Measurements from ENCODE around the gene CYP4A22.
"Not testable (repeated sequence)": the region's sequence is repeated elsewhere in the genome, so short reads cannot be mapped to it uniquely, and the experiment has no call there.

CYP4A22 gene

GRCh38 chr1:47137198-47137597 lies at the start of gene CYP4A22:
Gene CYP4A22, plus strand, starts transcription at chr1:47137441. Its CDS starts 45 bp downstream, at chr1:47137486.
- DNase-seq = no peak

DNA sequence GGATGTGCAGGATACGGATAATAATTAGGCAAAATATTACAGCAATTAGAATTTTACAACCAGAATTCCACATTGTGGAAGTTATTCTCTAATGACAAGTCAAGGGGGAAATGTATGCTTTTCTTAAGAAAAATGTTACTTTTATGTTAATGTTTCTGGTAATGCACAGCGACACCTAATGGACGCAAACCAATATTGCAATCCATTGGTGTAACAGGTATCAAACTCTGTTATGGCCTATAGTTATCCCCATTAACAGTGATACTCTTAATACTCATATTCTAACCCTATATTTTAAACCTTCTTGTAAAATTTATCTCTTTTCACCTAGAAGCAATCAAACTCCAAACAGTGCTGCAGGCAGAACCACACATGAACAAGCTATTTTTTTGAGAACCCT lies 47.9 kb upstream of the CYP4A22 start:
- DNase-seq = not testable (repeated sequence)

DNA sequence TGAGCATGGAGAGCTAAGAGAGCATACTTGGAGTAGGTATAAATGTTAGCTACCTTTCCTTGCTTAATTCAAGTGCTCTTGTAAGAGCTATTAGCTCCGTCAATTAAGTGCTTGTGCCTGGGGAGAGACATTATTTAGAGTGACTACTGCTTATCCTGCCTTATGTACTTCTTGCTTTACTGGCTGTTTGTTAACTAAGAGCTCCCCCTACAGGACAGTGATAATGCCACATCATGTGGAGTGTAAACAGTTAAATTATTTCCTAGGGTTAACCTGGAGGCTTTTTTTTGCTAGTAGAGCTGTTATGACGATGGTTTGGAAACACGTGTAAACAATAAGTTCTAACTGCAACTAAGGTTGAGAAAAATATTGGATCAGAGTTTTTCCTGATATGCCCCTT lies 45.8 kb upstream of the CYP4A22 start:
- DNase-seq = not testable (repeated sequence)

DNA sequence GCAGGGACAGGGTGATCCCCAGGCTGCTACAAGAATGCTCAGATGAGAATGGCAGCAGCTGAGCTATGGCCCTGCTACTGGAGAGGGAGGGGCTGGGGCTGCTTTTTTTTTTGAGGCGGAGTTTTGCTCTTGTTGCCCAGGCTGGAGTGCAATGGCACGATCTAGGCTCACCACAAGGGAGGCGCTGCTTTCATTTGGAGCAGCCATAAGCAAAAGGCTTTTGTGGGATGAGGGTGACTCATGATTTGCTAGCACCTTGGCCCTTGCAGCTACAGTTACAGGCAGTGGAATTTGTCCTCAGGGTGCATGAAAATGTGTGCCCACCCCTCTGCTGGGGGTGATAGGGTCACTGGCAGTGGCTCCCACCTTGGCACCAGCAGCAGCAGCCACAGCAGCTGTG lies 32.4 kb upstream of the CYP4A22 start:
- no peak for DNase-seq

DNA sequence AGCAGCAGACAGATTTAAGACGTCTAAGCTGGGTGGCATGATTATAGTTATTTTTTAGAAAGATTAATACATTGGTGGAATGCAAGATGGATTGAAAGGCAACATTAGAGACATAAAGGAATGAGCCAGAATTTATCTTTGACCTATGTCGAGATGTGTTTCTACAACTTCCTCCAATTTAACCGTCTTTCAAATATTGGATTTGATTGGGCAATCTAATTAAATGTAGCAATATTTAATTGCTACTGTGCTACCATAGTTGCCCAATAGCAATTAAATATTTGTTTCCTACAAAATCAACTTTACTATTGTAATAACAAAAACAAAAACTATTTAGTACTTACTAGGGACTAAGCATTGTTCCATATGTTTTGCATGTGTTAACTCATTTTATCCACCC lies 30.4 kb upstream of the CYP4A22 start:
- no peak for DNase-seq

DNA sequence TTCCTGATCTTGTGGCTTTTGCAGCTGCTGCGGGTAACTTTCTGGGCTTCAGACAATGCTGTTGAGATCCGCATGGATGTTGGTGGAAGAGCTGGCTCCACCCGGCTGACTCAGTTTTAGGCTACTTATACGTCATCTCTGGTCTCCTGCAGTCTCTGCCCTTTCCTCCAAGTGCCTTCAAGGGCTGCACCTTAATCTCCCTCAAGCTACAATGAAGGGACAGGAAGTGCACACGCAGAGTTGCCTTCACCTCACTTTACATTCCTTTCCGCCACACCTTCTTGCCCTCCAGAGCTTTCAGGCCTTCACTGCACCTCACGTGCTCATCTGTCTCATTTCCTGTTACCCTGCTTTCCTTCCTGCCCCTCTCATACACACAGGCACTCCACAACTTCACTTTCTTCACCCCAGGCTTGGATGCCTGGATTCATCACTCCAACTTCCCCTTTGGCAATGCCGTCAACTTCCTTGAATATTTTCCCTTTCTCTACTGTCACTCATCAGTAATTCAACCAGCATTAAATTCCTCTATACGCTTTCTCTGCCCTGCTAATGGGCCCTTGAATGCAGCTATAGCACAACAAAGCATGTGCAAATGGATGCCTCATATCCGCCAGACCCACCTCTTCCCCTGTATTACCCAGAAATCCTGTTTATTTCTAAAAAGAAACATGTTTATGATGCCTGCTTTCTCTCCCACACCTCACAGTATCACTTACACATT lies 29.2 kb upstream of the CYP4A22 start:
- DNase-seq = not testable (repeated sequence)

- not testable (repeated sequence) for DNase-seq
Observed at GRCh38 chr1:47109482-47109881, 27.8 kb upstream of the CYP4A22 start.

GRCh38 chr1:47113178-47113577 lies 24.1 kb upstream of the CYP4A22 start:
- DNase-seq = no peak

GRCh38 chr1:47121039-47121438 lies 16.2 kb upstream of the CYP4A22 start:
- DNase-seq = not testable (repeated sequence)

- not testable (repeated sequence) for DNase-seq
Observed at GRCh38 chr1:47124834-47125233, 12.4 kb upstream of the CYP4A22 start.

DNA sequence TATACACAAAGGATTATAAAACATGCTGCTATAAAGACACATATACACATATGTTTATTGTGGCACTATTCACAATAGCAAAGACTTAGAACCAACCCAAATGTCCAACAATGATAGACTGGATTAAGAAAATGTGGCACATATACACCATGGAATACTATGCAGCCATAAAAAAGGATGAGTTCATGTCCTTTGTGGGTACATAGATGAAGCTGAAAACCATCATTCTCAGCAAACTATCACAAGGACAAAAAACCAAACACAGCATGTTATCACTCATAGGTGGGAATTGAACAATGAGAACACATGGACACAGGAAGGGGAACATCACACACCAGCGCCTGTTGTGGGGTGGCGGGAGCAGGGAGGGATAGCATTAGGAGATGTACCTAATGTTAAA lies 10.2 kb upstream of the CYP4A22 start:
- DNase-seq = not testable (repeated sequence)

DNA sequence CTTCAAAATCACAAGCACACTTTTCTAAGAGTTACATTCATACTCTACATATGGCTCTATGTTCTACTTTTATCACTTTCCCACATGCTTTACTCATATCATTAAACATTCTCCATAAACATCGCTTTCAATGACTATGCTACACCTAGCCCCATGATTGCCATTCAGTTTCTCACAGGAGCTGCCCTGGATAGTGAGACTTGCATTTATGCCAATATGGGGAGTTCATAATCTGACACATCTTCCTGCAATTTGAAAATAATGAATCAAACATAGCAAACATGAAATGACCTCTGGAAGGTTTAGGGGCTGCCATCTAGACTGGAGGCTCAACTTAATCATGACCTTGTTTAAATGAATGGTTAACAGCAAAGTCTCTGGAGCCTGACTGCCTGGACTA lies 9.0 kb upstream of the CYP4A22 start:
- no peak for DNase-seq

DNA sequence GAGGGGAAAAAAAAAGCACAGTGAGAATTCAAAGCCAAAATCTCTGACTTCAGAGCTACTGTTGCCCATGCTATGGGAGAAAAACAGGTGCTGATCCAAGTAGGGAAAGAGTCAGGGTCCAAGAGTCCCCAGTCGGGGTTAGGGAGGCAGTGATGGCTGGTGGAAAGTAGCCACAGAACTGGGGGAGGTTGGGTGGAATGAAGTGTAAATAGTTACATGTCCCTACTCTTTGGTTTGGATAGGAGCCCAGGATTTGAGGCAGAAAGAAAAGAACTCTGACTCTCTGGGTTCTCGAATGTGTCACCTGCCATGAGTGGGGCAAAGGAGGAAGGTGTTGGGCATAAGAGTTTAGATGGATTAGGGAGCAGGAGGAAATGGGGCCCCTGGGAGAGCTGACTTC lies 8.4 kb upstream of the CYP4A22 start:
- DNase-seq = not testable (repeated sequence)

DNA sequence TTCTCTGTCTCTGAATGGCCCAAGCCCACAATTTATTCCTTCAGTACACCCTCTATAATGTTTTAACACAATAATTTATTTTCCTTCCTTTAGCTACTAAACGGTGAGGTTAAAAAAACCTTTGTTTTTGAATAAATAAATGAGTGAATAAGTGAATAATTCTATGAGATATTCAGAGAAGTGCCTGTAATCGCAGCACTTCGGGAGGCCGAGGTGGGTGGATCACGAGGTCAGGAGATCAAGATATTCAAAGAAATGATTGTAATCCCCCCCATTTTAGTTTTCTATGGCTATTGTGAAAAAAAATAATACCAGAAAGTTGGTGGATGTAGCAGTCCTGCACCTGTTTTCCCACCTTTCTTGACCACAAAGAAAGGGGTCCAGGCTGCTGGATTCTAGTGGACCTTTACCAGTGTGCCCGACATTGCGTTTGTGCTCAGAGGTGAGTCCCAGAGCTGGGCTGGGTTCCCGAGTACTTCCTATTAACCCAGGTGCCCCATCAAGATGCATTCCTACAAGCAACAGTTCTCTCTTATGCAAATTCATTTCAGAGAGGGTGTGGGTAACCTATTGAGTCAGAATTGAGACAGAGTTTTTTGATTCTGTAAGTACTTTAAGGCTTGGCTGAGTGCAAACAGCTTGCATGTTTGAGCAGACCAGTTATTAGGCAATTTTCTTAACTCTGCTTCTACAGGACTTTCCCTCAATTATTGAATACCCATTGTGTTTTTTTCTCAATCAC lies 7.6 kb upstream of the CYP4A22 start:
- DNase-seq = not testable (repeated sequence)

DNA sequence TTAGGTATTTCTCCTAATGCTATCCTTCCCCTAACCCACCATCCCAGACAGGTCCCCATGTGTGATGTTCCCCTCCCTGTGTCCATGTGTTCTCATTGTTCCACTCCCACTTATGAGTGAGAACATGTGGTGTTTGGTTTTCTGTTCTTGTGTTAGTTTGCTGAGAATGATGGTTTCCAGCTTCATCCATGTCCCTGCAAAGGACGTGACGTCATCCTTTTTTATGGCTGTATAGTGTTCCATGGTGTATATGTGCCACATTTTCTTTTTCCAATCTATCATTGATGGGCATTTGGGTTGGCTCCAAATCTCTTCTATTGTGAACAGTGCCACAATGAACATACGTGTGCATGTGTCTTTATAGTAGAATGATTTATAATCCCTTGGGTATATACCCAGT lies 4.6 kb upstream of the CYP4A22 start:
- DNase-seq = not testable (repeated sequence)

DNA sequence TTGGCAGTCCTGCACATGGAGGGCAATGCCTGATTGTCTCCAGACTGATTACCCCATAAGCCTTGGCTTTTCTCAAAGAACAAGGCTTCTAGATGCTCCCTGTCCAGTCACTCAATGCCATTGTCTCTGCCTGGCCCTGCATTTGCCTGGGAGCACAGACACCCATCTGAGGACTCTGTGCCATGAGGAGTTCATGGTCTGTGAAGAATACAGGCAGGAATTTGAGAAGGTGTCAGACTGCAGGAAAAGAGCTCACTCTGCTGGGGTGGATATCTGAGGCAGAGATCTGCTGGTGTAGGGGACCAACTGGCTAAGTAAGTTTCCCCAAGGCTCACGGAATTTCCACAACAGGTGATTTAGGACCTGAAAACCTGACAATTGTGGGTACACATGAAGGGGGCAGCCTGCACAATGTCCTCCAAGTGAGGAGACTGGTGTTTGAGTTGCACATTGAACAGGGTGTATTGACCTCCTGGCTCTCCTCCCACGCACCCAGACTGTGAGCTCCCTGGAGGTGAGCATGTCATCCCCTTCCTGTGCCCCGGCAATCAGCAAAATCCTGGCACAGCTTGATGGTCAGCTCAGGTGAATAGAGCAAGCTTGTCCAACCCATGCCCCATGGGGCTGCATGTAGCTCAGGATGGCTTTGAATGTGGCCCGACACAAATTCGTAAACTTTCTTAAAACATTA lies 829 bp downstream of the CYP4A22 start:
- no peak for DNase-seq

DNA sequence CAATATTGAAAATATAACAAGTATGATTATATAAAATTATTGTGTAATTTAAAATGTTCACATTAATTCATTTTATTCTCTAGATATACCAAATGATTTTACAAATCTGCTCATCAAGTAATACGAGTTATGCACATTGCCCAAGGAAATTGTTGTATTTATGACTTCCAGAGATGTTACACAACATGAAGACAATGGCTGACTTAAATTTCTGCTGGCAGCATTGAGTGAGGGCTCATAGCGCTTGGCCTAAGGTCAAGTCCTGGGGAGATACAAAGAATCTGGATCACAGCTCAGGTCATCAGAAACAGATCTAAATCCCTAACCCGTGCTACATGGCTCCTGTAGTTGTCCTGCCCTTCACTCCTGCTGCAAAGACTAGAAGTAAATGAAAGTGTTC lies 3.1 kb downstream of the CYP4A22 start:
- not testable (repeated sequence) for DNase-seq

- not testable (repeated sequence) for DNase-seq
Observed at GRCh38 chr1:47143654-47144053, 6.4 kb downstream of the CYP4A22 start.

DNA sequence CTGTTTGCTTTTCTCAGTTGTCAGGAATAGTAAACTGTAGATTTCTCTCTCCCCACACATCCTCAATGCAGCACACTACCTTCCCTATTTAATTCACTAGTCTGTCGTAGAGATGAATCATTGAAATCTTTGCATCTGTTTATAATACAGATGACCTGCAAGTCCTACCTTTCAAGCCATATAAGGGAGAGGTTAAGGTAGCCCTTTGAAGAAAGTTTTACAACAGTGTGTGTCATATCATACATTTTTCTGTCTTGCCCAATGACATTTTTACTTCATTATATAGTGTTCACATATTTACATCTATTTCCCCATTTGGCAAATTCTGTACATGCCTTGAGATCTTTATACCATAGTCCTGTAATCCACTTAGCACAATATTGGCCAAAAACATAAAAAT lies 9.3 kb downstream of the CYP4A22 start:
- not testable (repeated sequence) for DNase-seq

GRCh38 chr1:47147047-47147785 lies 10.0 kb downstream of the CYP4A22 start:
- no peak for DNase-seq

DNA sequence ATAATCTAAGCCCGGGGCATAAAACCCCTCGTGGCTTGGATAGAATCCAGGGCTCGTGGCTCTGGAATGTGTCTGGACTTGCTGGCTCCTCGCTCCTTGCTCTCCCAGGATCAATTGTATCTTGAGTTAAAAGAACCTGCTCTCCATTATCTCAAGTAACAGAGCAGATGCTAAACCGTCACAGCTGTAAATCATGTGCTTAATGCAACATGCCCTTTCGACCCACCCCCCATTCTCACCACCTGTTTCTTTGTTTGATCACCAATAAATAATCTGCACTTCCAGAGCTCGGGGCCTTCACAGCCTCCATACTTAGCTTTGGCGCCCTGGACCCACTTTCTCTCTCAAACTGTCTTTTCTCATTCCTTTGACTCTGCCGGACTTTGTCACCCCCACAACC lies 11.9 kb downstream of the CYP4A22 start:
- peak; percentile 6 for DNase-seq

DNA sequence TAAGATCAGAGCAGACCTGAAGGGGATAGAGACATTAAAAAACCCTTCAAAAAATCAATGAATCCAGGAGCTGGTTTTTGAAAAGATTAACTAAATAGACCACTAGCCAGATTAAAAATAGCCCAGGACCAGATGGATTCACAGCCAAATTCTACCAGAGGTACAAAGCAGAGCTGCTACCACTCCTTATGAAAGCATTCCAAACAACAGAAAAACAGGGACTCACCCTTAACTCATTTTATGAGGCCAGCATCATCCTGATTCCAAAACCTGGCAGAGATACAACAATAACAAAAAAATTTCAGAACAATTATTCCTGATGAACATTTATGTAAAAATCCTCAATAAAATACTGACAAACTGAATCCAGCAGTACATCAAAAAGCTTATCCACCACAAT lies 19.2 kb downstream of the CYP4A22 start:
- DNase-seq = not testable (repeated sequence)

DNA sequence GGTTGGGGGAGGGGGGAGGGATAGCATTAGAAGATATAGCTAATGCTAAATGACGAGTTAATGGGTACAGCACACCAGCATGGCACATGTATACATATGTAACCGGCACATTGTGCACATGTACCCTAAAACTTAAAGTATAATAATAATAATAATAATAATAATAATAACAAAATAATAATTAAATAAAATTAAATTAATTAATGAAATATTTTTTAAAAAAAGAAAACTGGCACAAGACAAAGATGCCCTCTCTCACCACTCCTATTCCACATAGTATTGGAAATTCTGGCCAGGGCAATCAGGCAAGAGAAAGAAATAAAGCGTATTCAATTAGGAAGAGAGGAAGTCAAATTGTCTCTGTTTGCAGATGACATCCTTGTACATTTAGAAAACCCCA lies 20.7 kb downstream of the CYP4A22 start:
- not testable (repeated sequence) for DNase-seq
